ENCODE measurements around the gene NCBP2L. TPM values are rescaled to one million over a fixed set of nuclear protein-coding genes. Genes with fewer than 3 reads are reported as not detected.
"Not testable (repeated sequence)": the region's sequence is repeated elsewhere in the genome, so short reads cannot be mapped to it uniquely, and the experiment has no call there.

The NCBP2L gene
- polyA plus RNA-seq, 4 donors = 0.05 TPM; not detected in 3

GRCh38 chrX:107804427-107804826, 26.9 kb downstream of the NCBP2L start:
- no peak for DNase-seq (ENCODE audit: low read depth in 4 of 4, low spot score in 2 of 4)

GRCh38 chrX:107805179-107805578, 27.6 kb downstream of the NCBP2L start:
- DNase-seq (ENCODE audit: low read depth in 4 of 4, low spot score in 2 of 4) = no peak

GRCh38 chrX:107810053-107810452, 32.5 kb downstream of the NCBP2L start:
- not testable (repeated sequence) for DNase-seq (ENCODE audit: low read depth in 4 of 4, low spot score in 2 of 4)

- no peak for DNase-seq (ENCODE audit: low read depth in 4 of 4, low spot score in 2 of 4)
Observed at GRCh38 chrX:107818900-107819521, 41.5 kb downstream of the NCBP2L start.

- DNase-seq (ENCODE audit: low read depth in 4 of 4, low spot score in 2 of 4) = no peak
Observed at GRCh38 chrX:107823042-107823441, 45.5 kb downstream of the NCBP2L start.

- DNase-seq (ENCODE audit: low read depth in 4 of 4, low spot score in 2 of 4) = no peak
Observed at GRCh38 chrX:107823456-107823855, 45.9 kb downstream of the NCBP2L start.

- peak in 3 of 4 donors; percentile 13 to 50 (median 26) for DNase-seq (ENCODE audit: low read depth in 4 of 4, low spot score in 2 of 4)
Observed at GRCh38 chrX:107825698-107826237, 48.2 kb downstream of the NCBP2L start, which contains the start of gene MID2. TSS of gene MID2 (plus strand) at chrX:107825866. CDS start at chrX:107826427, 561 bp downstream.

GRCh38 chrX:107826238-107827029, 48.9 kb downstream of the NCBP2L start:
- DNase-seq (ENCODE audit: low read depth in 4 of 4, low spot score in 2 of 4) = peak in 3 of 4 donors; percentile 13 to 42 (median 21)

- peak in 1 of 4 donors; percentile 7 for DNase-seq (ENCODE audit: low read depth in 4 of 4, low spot score in 2 of 4)
Observed at GRCh38 chrX:107827030-107827831, 49.7 kb downstream of the NCBP2L start.

- no peak for DNase-seq (ENCODE audit: low read depth in 4 of 4, low spot score in 2 of 4)
Observed at GRCh38 chrX:107827852-107828251, 50.3 kb downstream of the NCBP2L start.

- no peak for DNase-seq (ENCODE audit: low read depth in 4 of 4, low spot score in 2 of 4)
Observed at GRCh38 chrX:107829878-107830277, 52.3 kb downstream of the NCBP2L start.

GRCh38 chrX:107831071-107831730, 53.7 kb downstream of the NCBP2L start:
- no peak for DNase-seq (ENCODE audit: low read depth in 4 of 4, low spot score in 2 of 4)

GRCh38 chrX:107834275-107835201, 57.0 kb downstream of the NCBP2L start:
- DNase-seq (ENCODE audit: low read depth in 4 of 4, low spot score in 2 of 4) = no peak

- no peak for DNase-seq (ENCODE audit: low read depth in 4 of 4, low spot score in 2 of 4)
Observed at GRCh38 chrX:107836958-107837357, 59.4 kb downstream of the NCBP2L start.

- no peak for DNase-seq (ENCODE audit: low read depth in 4 of 4, low spot score in 2 of 4)
Observed at GRCh38 chrX:107840971-107841370, 63.4 kb downstream of the NCBP2L start.

- DNase-seq (ENCODE audit: low read depth in 4 of 4, low spot score in 2 of 4) = no peak
Observed at GRCh38 chrX:107842715-107843400, 65.3 kb downstream of the NCBP2L start.
